NCI-H748 treated with DMSO at 0.1 percent for 48 hours (cell line): Measurements from ENCODE around the gene ZNF787.
"Not testable (repeated sequence)": the region's sequence is repeated elsewhere in the genome, so short reads cannot be mapped to it uniquely, and the experiment has no call there.

ENCODE experiments used
- DNase-seq: peaks from one replicate; lab custom pipeline; 2025; lab: John Stamatoyannopoulos, UW

ZNF787 gene

GRCh38 chr19:56105831-56106396, 15.2 kb downstream of the ZNF787 start:
- DNase-seq: not testable (repeated sequence)

DNA sequence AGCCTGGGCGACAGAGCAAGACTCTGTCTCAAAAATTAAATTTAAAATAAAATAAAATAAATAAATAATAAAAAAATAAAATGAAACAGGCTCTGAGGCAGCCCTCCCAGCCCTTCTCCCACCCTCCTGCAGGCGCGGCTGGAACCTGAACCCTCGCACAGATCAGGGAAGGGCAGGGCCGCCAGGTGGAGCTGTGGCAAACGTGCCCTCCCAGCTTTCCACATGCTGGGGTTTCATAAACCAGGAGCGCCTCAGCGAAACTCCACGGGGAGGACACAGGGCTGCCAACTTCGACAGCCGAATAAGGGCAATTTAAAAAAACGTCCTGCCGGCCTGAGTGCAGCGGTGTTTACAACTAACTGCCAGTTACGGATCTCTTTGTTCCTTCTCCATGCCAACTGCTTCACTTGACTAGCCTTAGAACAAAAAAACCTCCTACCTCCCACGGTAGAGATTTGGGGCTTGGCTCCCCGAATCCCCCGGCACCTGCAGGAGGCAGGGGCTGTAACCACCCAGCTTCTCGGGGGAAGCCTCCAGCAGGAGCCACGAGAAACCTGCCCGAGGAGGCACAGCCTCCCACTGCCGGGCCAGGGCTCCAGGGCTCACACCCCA, 15.9 kb downstream of the ZNF787 start:
- DNase-seq: peak; percentile 32

GRCh38 chr19:56104423-56104822, 16.7 kb downstream of the ZNF787 start:
- no peak for DNase-seq

DNA sequence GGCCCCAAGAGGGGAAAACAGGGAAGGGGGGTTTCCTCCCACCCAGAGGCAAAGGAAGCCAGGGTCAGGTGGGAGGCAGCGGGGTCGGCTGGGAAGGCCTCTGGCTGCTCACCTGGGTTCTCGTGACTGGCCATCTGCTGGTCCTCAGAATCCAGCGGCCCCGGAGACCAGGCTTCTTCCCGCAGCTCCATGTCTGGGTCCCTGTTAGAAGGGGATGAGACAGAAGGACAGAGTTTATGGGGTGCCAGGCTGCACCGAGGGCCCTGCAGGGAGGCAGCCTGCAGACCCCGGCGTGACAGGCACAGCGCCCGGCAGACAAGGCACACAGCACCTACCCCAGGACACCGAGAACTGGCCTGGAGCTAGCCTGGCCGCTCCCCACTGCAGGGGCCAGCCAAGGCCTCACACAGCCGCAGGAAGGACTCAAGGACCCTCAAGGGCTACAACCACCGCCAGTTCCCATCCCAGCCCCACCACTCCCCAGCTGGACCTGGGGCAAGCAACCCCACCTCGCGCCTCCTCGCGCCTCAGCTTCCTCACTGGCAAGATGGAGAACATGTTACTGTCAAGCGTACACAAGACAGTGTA, 18.0 kb downstream of the ZNF787 start:
- DNase-seq: no peak

GRCh38 chr19:56101746-56102535, 19.2 kb downstream of the ZNF787 start:
- DNase-seq: no peak

- no peak for DNase-seq
These were observed 20.0 kb downstream of the ZNF787 start for GRCh38 chr19:56101095-56101494.

GRCh38 chr19:56099638-56100539, 21.2 kb downstream of the ZNF787 start:
- no peak for DNase-seq

DNA sequence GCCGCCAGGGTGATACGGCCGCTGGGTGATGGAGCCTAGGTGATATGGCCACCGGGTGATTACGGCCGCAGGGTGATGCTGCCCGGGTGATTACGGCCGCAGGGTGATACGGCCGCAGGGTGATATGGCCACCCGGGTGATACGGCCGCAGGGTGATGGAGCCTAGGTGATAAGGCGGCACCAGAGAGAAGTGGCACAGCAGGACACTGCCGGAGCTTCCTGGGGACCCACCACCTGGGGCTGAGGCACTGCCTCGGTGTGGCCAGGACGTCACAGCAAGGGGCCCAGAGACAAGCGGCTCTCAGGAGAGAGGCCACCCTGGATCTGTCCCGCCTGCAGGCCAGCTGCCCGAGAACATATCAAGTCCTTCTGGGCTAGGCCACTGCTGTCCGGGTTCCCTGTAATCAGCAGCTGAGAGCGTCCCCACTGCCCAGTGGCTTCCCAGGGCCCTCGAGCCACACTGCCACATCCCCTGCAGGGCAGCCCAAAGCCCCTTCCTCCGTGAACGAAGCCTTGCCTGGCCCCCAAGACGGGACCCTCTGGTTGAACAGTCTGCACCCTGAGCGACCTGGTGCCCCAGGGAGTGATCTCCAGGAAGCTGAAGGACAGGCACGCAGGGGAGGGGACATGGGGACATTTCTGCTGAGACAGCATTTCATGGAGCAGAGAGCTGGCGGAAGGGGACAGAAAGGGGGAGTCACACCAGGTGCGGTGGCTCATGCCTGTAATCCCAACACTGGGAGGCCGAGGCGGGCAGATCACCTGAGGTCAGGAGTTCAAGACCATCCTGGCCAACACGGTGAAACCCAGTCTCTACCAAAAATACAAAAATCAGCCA, 22.1 kb downstream of the ZNF787 start:
- no peak for DNase-seq

- not testable (repeated sequence) for DNase-seq
These were observed 22.9 kb downstream of the ZNF787 start for GRCh38 chr19:56098237-56098636.

DNA sequence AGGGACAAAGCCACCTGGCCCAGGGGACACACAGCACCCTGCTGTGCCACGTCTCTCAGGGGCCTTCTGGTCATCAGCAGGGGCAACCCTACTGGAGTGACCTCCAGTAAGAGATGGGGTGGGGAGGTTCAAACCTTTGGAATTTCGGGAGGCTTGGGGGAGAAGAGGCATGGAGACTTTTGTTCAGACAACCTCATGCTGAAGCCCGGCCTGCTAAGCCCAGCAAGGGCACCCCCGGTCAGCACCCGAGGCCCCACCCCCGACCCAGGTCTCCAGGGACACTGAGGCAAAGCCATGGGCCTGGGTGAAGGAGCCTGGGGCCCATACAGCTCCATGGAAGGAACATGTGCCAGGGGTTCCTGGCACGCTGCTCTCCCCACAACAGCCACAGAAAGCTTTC, 23.3 kb downstream of the ZNF787 start:
- DNase-seq: no peak

DNA sequence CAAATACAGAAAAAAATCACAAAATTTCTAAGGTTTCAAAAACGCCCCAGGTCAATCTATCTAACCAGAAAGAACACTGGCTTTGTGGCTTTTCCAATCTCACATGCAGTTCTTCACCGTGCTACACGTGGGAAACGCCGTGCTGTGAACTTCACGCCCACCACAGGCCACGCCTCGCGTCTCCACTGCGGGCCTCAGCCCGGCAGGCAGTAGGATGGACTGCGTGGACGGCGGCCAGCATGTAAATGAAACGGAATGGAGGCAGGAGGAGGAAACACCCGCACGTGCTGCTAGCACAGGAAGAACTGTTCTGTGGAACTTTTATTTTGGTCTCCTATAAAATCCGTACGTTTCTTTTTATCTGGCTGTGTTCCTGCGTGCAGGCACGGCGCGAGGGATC, 23.8 kb downstream of the ZNF787 start:
- DNase-seq: no peak

DNA sequence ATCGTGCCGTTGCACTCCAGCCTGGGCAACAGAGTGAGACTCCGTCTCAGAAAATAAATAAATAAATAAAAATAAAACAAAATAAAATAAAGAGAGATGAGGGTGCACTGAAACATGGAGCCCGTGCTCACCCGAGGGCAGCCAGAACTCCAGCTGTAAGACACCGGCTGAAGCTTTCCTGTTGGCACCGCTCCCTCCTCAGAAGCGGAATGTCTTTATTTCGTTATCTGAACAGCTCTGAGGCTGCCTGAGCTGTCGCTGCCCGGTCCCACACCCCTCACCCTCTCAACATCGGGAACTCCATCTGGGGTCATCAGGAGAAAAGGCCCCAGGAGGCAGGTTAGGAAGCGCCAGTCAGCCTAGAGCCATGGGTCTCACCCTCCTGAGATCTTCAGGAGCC, 24.4 kb downstream of the ZNF787 start:
- no peak for DNase-seq

DNA sequence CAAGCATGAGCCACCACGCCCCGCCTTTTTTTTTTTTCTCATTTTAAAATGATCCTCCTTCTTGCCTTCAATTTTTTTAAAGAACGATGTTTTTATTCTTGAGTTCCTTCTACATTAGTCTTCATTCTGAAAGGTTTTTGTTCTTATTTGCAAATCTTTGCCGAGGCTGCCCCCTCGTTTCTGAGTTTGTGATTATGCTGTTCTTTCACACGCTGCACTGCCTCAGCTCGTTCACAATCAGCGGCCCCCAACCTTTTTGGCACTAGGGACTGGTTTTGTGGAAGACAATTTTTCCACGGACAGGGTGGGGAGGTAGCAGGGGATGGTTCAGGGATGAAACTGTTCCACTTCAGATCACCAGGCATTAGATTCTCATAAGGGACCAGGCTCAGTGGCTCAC, 26.6 kb downstream of the ZNF787 start:
- DNase-seq: no peak

DNA sequence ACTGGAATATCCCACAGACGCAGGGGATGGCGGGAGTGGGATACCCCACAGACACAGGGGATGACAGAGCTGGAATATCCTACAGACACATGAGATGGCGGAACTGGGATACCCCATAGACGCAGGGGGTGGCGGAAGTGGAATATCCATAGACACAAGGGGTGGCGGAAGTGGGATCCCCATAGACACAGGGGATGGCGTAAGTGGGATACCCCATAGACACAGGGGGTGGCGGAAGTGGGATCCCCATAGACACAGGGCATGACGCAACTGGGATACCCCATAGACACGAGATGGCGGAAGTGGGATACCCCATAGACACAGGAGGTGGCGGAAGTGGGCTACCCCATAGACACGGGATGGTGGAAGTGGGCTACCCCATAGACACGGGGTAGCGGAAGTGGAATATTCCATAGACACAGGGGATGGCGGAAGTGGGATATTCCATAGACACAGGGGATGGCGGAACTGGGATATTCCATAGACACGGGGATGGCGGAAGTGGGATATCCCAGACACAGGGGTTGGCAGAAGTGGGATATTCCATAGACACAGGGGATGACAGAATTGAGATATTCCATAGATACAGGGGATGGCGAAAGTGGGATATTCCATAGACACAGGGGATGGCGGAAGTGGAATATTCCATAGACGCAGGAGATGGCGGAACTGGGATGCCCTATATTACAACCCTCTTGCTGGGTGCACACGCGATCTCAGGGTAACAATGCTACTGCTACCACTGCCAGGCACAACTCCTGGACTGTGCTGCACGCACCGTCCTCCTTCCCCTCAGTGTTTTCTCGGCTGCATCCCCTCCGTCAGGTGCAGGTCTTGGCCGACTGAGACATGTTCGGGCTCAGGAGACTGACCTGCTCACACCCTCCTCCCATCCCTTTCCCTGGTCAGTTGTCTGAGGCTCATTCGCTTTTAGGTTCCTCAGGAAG, 28.1 kb downstream of the ZNF787 start:
- no peak for DNase-seq

GRCh38 chr19:56091751-56092546, 29.1 kb downstream of the ZNF787 start:
- DNase-seq: no peak

- no peak for DNase-seq
These were observed 30.0 kb downstream of the ZNF787 start for GRCh38 chr19:56091066-56091490.

DNA sequence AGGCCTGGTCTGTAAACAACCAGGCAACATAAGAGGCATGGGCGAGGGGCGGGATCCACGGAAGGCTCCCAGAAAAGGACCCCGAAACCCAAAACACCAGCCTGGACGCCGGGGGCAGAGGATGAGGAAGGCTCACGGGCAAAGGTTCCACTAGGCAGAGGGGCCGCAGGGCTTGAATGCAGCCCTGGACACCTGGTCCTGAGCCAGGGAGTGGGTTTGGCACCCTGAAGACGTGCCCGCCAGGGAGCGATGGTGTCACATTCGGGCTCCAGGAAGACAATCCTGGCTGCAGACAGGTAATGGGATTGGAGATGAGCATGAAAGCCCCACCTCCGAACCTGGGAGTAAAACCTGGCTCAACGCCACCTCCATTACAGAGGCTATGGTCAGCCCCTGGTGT, 31.8 kb downstream of the ZNF787 start:
- no peak for DNase-seq

DNA sequence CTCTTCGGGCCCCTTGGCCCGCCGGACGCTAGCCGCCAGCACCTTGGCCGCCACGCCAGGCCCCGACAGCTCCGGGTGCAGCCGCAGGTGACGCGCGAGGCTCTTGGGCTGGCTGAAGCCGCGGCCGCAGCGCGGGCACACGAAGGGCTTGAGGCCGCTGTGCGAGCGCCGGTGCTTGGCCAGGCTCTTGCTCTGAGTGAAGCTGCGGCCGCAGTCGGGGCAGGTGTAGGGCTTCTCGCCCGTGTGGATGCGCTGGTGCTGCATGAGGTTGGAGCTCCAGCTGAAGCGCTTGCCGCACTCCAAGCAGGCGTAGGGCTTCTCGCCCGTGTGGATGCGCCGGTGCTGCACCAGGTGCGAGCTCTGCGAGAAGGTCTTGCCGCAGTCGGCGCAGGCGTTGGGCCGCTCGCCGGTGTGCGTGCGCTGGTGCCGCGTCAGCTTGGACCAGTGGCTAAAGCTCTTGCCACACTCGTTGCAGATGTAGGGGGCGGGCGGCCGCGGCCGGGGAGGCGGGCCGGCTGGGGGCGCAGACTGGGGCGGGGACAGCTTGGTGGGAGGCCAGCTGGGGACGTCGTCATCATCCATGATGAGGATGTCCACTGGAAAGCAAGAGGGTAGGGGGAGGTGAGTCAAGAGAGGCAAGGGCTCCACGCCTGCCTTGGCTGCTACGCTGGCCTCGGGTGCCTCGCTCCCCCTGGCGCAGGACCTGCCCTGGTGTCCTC, 32.4 kb downstream of the ZNF787 start:
- DNase-seq: no peak
